Adrenal gland (tissue), 12 donors: ENCODE measurements around the gene PKNOX2. TPM values are rescaled to one million over a fixed set of nuclear protein-coding genes. Genes with fewer than 3 reads are reported as not detected.

Experiments
- DNase-seq, 7 donors: peaks; one replicate each; pipeline ENCODE4 v3.0.0-alpha.2; 2019 to 2020
- H3K27ac ChIP-seq, 5 donors: fragments of 200-600 bp; sonication (generic) in 4 of 5; 1 replicate in 3 of 5; 2 replicates in 2 of 5; pipeline versions ENCODE4 v1.5.1 to v1.8.0; 2016 to 2020; ENCODE audit warnings: mild to moderate bottlenecking in 1 of 5
- H3K27me3 ChIP-seq: fragments of 200-600 bp; 2 replicates; pipeline ENCODE4 v1.8.0; 2021
- H3K36me3 ChIP-seq, 2 donors: fragments of 200-600 bp; replicated peaks in 1 of 2; 1 replicate in 1 of 2; 2 replicates in 1 of 2; pipeline versions ENCODE4 v1.5.1 to v1.8.0; 2018 to 2022
- H3K4me1 ChIP-seq, 2 donors: fragments of 200-600 bp; replicated peaks in 1 of 2; 1 replicate in 1 of 2; 2 replicates in 1 of 2; pipeline versions ENCODE4 v1.5.1 to v1.8.0; 2018 to 2021
- H3K4me3 ChIP-seq, 4 donors: fragments of 200-600 bp; sonication (generic) in 3 of 4; one replicate each; pipeline ENCODE4 v1.5.1; 2016 to 2018
- H3K9me3 ChIP-seq, 3 donors: fragments of 200-600 bp; sonication (generic) in 1 of 3; replicated peaks in 1 of 3; 1 replicate in 2 of 3; 2 replicates in 1 of 3; pipeline versions ENCODE4 v1.5.1 to v1.8.0; 2016 to 2021
- CTCF ChIP-seq, 6 experiments: fragments of 450-650 bp in 4 of 6; fragments of 200-600 bp in 2 of 6; sonication (generic) in 1 of 6; IDR thresholded peaks; 1 replicate in 5 of 6; 2 replicates in 1 of 6; pipeline versions ENCODE4 v1.5.1 to v1.8.0; 2016 to 2021; ENCODE audit warnings: antibody characterized with exemption in 6 of 6, mild to moderate bottlenecking in 2 of 6, moderate library complexity in 1 of 6
- POLR2A ChIP-seq, 2 donors: fragments of 450-650 bp; IDR thresholded peaks; one replicate each; pipeline ENCODE4 v1.6.1; 2017; ENCODE audit warnings: antibody characterized with exemption in 2 of 2, mild to moderate bottlenecking in 2 of 2, moderate library complexity in 1 of 2
- WGBS, 4 donors: extraction: QIAGEN DNeasy Blood & Tissue Kit in 2 of 4; methylation state at CpG; one replicate each; pipeline versions ENCODE4 v1.1.5 to v1.1.7; 2013 to 2017; 5-methylcytosine and 5-hydroxymethylcytosine counted together
- intact Hi-C, 2 donors: fragments of 100-400 bp; cut with DNase I; formaldehyde crosslinking; loops; one replicate each; pipeline versions ENCODE4 v1.14.1 to v1.15.0; 2022 to 2023
- polyA plus RNA-seq, 3 donors: library from polyadenylated mRNA; stranded (reverse); fragments of 200-250 nt in 2 of 3; fragments of 350-450 nt in 1 of 3; fragmentation: Illumina TruSeq in 1 of 3; extraction: RNeasy Lipid Tissue Mini Kit (QIAGEN cat#74804) in 1 of 3; gene quantifications; one replicate each; pipeline ENCODE4 v1.2.3, GENCODE V29; 2013 to 2014
- total RNA-seq, 9 donors: library from RNA; depleted of rRNA in 4 of 9; stranded (reverse); fragments of >200 nt in 4 of 9; fragments of 120-200 nt in 1 of 9; fragmentation: NEBNext Ultra II Directional in 1 of 9; extraction: Animal tissue kit (Norgen Biotek cat#: 25700) in 1 of 9; gene quantifications; one replicate each; pipeline versions ENCODE4 v1.1.0 to v1.2.4, GENCODE V29; 2013 to 2023
- donor health status: healthy with polysubstance abuse.
- donor health status: Bipolar disorder and iron deficiency.
- donor health status: DM: yes; HTN: yes; CAD: no.
- donor health status: DM: no; HTN: no; CAD: no.
- donor health status: DM: no; HTN: no; CAD: no.
- donor health status: DM: yes; HTN: yes; CAD: no.

PKNOX2 gene
- total and polyA plus RNA-seq, 12 donors: 1.2 to 34.7 (median 3.1) TPM

- Histone ChIP-seq H3K27me3 (no peaks in the 10 kb centered on the region), H3K4me1 (peaks cover 0 to 4% of the 10 kb centered on the region in 2 donors), H3K4me3 (no peak overlapping the region), H3K36me3 (no peaks in the 10 kb centered on the region), H3K9me3 (no peaks in the 10 kb centered on the region), H3K27ac (no peak overlapping the region)
- DNase-seq: peak in 1 of 7 donors; percentile 2
- WGBS, 4 donors: 80 to 90% (median 89%) methylated on average over 2 of the region's 2 CpGs
- intact Hi-C loops: no loop called here
- no peak for TF ChIP-seq POLR2A (IDR thresholded peaks at IDR 0.05)
- no peak for TF ChIP-seq CTCF (IDR thresholded peaks at IDR 0.05)
These were observed 285.0 kb downstream of the PKNOX2 start for GRCh38 chr11:125449565-125449964.

- Histone ChIP-seq H3K4me3 (no peak overlapping the region), H3K9me3 (no peaks in the 10 kb centered on the region), H3K27ac (peak overlapping the region in 1 of 5 donors; percentile 33), H3K27me3 (no peaks in the 10 kb centered on the region), H3K4me1 (peaks cover 0 to 4% of the 10 kb centered on the region in 2 donors), H3K36me3 (no peaks in the 10 kb centered on the region)
- TF ChIP-seq CTCF (IDR thresholded peaks at IDR 0.05): no peak
- TF ChIP-seq POLR2A (IDR thresholded peaks at IDR 0.05): no peak
- intact Hi-C loops: no loop called here
- DNase-seq: peak in 6 of 7 donors; percentile 34 to 84 (median 42)
- WGBS, 4 donors: 28 to 40% (median 28%) methylated on average over 8 to 10 of the region's 10 CpGs
These were observed 287.0 kb downstream of the PKNOX2 start for GRCh38 chr11:125451400-125452124.

- WGBS, 4 donors: 80 to 96% (median 92%) methylated on average over 6 to 7 of the region's 7 CpGs
- Histone ChIP-seq H3K36me3 (no peaks in the 10 kb centered on the region), H3K27ac (peak overlapping the region in 1 of 5 donors; percentile 33), H3K27me3 (no peaks in the 10 kb centered on the region), H3K4me3 (no peak overlapping the region), H3K4me1 (peaks cover 0 to 4% of the 10 kb centered on the region in 2 donors), H3K9me3 (no peaks in the 10 kb centered on the region)
- intact Hi-C loops: no loop called here
- DNase-seq: no peak
- no peak for TF ChIP-seq CTCF (IDR thresholded peaks at IDR 0.05)
- no peak for TF ChIP-seq POLR2A (IDR thresholded peaks at IDR 0.05)
These were observed 287.5 kb downstream of the PKNOX2 start for GRCh38 chr11:125452125-125452470.

- TF ChIP-seq POLR2A (IDR thresholded peaks at IDR 0.05) (no peak), CTCF (IDR thresholded peaks at IDR 0.05) (no peak)
- Histone ChIP-seq H3K4me1 (peaks cover 0 to 4% of the 10 kb centered on the region in 2 donors), H3K27me3 (no peaks in the 10 kb centered on the region), H3K27ac (no peak overlapping the region), H3K9me3 (no peaks in the 10 kb centered on the region), H3K36me3 (no peaks in the 10 kb centered on the region), H3K4me3 (no peak overlapping the region)
- intact Hi-C loops: no loop called here
- DNase-seq: peak in 1 of 7 donors; percentile 35
- 88 to 93% (median 91%) methylated on average over 6 of the region's 6 CpGs for WGBS, 4 donors
These were observed 289.5 kb downstream of the PKNOX2 start for GRCh38 chr11:125454047-125454446.
